ENCODE measurements around the gene CSNK1G2.

CSNK1G2 gene

GRCh38 chr19:2026770-2027169 lies 85.8 kb downstream of the CSNK1G2 start:
- DNase-seq = no peak

DNA sequence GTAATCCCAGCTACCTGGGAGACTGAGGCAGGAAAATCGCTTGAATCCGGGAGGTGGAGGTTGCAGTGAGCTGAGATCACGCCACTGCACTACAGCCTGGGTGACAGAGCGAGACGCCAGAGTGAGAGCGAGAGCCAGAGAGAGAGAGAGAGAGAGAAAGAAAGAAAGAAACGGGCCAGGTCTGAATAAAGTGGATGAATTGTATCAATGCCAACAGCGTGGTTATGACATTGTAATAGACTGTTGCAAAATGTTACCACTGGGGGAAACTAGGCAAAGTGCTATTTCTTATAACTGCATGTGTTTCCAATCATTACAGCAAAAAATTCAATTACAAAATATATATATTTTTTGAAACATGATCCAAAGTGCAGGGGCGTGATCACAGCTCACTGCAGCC lies 86.4 kb downstream of the CSNK1G2 start:
- DNase-seq = no peak

Measured in SHP77 (cell line).